ENCODE results near the gene TOP3B. TPM values are rescaled to one million over a fixed set of nuclear protein-coding genes. Genes with fewer than 3 reads are reported as not detected.
A peak's percentile ranks its signal among the peaks of the same experiment; 100 is the strongest.

Gene TOP3B
- total and polyA plus RNA-seq, 8 donors: 22.5 to 43.5 (median 30.6) TPM

GRCh38 chr22:21937041-21937820, 45.4 kb downstream of the TOP3B start:
- no peaks in the 10 kb centered on the region for H3K9me3 ChIP-seq
- ATAC-seq: peak; percentile 38
- peak overlapping the region in 1 of 2 donors; percentile 48 for H3K4me3 ChIP-seq
- peaks cover 0 to 40% of the 10 kb centered on the region in 2 donors for H3K36me3 ChIP-seq
- no peaks in the 10 kb centered on the region for H3K27me3 ChIP-seq
- peaks cover 35 to 69% of the 10 kb centered on the region in 2 donors for H3K4me1 ChIP-seq
- peak in 1 of 4 donors; percentile 76 for DNase-seq
- TF ChIP-seq, protein P1, sequence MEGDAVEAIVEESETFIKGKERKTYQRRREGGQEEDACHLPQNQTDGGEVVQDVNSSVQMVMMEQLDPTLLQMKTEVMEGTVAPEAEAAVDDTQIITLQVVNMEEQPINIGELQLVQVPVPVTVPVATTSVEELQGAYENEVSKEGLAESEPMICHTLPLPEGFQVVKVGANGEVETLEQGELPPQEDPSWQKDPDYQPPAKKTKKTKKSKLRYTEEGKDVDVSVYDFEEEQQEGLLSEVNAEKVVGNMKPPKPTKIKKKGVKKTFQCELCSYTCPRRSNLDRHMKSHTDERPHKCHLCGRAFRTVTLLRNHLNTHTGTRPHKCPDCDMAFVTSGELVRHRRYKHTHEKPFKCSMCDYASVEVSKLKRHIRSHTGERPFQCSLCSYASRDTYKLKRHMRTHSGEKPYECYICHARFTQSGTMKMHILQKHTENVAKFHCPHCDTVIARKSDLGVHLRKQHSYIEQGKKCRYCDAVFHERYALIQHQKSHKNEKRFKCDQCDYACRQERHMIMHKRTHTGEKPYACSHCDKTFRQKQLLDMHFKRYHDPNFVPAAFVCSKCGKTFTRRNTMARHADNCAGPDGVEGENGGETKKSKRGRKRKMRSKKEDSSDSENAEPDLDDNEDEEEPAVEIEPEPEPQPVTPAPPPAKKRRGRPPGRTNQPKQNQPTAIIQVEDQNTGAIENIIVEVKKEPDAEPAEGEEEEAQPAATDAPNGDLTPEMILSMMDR (IDR thresholded peaks at IDR 0.05): no peak
- intact Hi-C loops (cut with DNase I): loop anchor here in 1 of 2 donors (10.0 kb wide), 1 partner anchor 222 kb away; no protein-coding TSS in a partner anchor
- H3K27ac ChIP-seq: peak overlapping the region; percentile 96 to 98

DNA sequence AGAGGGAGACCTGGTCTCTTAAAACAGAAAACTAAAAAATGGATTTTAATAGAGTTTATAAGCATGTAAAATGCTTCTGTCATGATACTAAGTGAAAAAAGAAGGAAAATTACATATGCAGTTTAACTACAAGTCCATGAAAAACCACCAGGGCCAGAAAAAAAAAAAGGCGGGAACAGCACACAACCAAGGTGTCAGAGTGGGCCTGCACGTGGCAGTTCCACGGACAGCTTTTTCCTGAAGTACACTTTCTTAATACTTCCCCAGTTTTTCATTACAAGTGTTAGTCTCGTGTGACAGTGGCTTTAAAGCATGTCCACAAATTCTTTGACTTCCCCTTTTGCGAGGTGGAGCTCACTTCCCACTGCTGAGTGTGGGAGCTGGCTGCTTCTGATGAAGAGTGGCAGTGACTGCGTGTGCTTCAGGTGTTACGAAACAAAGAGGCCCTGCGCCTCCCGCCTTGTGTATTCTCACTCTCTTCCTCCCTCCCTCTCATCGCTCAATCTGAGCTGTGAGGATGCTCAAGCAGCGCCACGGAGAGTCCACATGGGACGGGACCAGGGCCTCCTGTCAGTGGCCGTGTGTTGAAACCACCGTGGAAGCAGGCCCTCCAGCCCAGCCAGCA, 46.3 kb downstream of the TOP3B start:
- Histone ChIP-seq H3K27ac (peak overlapping the region; percentile 96 to 98), H3K27me3 (no peaks in the 10 kb centered on the region), H3K4me1 (peaks cover 28 to 60% of the 10 kb centered on the region in 2 donors), H3K9me3 (no peaks in the 10 kb centered on the region), H3K4me3 (no peak overlapping the region), H3K36me3 (peaks cover 0 to 44% of the 10 kb centered on the region in 2 donors)
- TF ChIP-seq, protein P1 (IDR thresholded peaks at IDR 0.05): no peak
- DNase-seq: peak in 2 of 4 donors; percentile 79 to 85
- ATAC-seq: peak; percentile 6
- intact Hi-C loops (cut with DNase I): loop anchor here in 1 of 2 donors (10.0 kb wide), 1 partner anchor 221 kb away; no protein-coding TSS in a partner anchor

- no peak overlapping the region for H3K27ac ChIP-seq
- intact Hi-C loops (cut with DNase I): loop anchor here in 1 of 2 donors (10.0 kb wide), 1 partner anchor 219 kb away; no protein-coding TSS in a partner anchor
- DNase-seq: no peak
- H3K9me3 ChIP-seq: no peaks in the 10 kb centered on the region
- TF ChIP-seq, protein P1 (IDR thresholded peaks at IDR 0.05): no peak
- peaks cover 4 to 67% of the 10 kb centered on the region in 2 donors for H3K36me3 ChIP-seq
- no peak for ATAC-seq
- H3K4me1 ChIP-seq: peaks cover 20 to 36% of the 10 kb centered on the region in 2 donors
- H3K27me3 ChIP-seq: no peaks in the 10 kb centered on the region
- no peak overlapping the region for H3K4me3 ChIP-seq
These were observed 48.7 kb downstream of the TOP3B start for GRCh38 chr22:21933910-21934309.

DNA sequence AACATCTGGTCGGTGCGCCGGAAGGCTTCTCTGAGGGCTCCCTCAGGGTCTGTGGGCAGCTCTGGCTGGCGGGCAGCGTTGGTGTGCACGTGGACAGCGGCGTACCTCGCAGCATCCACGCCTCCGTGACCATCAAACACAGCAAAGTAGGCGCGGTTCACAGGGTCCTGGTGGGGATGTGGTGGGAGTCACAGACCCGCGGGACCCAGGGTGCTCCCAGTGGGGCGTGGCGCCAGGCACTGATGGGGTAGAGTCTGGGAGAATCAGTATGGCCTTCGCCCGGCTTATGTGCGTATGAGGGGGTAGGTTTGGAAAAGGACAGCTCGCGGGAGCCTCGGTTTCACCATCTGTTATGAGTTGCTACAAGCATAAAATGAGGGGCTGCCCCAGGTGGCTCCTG, 49.2 kb downstream of the TOP3B start:
- intact Hi-C loops (cut with DNase I): loop anchor here in 1 of 2 donors (10.0 kb wide), 1 partner anchor 219 kb away; no protein-coding TSS in a partner anchor
- Histone ChIP-seq H3K9me3 (no peaks in the 10 kb centered on the region), H3K4me1 (peaks cover 19 to 31% of the 10 kb centered on the region in 2 donors), H3K27me3 (no peaks in the 10 kb centered on the region), H3K36me3 (peaks cover 4 to 72% of the 10 kb centered on the region in 2 donors), H3K27ac (no peak overlapping the region), H3K4me3 (no peak overlapping the region)
- TF ChIP-seq, protein P1 (IDR thresholded peaks at IDR 0.05): no peak
- ATAC-seq (no peak), DNase-seq (no peak)

GRCh38 chr22:21932347-21932746, 50.2 kb downstream of the TOP3B start:
- DNase-seq (no peak), ATAC-seq (no peak)
- intact Hi-C loops (cut with DNase I): loop anchor here in 1 of 2 donors (10.0 kb wide), 1 partner anchor 218 kb away; no protein-coding TSS in a partner anchor
- peaks cover 4 to 82% of the 10 kb centered on the region in 2 donors for H3K36me3 ChIP-seq
- no peak overlapping the region for H3K27ac ChIP-seq
- TF ChIP-seq, protein P1 (IDR thresholded peaks at IDR 0.05): no peak
- H3K27me3 ChIP-seq: no peaks in the 10 kb centered on the region
- no peak overlapping the region for H3K4me3 ChIP-seq
- H3K9me3 ChIP-seq: no peaks in the 10 kb centered on the region
- H3K4me1 ChIP-seq: peaks cover 14 to 20% of the 10 kb centered on the region in 2 donors

Data from left lung (tissue), 10 donors.